Lower leg skin (tissue), 3 donors: ENCODE results near the gene SNTG2.

Source experiments
- POLR2A ChIP-seq, 2 donors: fragments of 450-650 bp; IDR thresholded peaks; one replicate each; pipeline ENCODE4 v1.6.1; 2016 to 2017; ENCODE audit warnings: antibody characterized with exemption in 2 of 2, mild to moderate bottlenecking in 1 of 2, moderate library complexity in 1 of 2
- TF ChIP-seq, protein P1 (sequence below), 3 donors: fragments of 450-650 bp; IDR thresholded peaks; one replicate each; pipeline ENCODE4 v1.5.1; 2016; ENCODE audit warnings: antibody characterized with exemption in 3 of 3, mild to moderate bottlenecking in 3 of 3, moderate library complexity in 2 of 3

DNA sequence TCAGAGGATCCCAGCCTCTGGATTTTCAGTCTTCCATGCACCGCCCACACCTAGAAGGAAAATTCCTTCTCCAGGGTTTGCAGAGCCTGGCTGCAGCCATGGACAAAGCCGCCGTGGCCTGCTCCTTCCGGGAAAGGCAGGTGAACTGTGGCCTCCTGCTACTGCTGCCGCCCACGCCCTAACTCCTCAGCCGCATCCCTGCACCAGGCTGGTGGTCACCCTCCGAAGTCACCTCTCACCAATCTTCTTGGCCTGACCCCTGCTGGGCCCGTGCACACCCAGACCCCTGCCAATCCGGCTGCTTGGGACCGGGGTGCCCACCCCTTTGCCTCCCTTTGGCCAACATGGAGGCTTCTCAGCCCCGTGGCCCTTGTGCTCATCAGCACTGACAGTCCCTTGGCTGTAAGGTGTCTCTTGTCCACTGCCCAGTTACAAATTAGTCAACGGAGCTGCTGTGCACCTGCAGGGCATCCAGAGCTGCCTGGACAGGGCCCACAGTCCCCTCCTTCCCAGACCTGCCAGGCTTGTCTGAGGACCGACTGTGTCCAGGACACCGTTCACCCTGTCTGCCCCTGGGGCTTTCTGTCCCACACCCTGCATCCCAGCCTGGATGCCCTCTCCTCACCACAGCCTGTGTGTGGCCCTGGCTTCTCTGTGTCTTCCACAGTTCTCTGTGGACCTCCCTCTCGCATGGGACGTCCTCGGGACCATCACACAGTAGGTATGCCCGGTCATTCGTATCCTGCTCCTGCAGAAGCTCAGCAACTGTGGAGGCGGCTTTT lies 332.6 kb downstream of the SNTG2 start:
- TF ChIP-seq, protein P1, sequence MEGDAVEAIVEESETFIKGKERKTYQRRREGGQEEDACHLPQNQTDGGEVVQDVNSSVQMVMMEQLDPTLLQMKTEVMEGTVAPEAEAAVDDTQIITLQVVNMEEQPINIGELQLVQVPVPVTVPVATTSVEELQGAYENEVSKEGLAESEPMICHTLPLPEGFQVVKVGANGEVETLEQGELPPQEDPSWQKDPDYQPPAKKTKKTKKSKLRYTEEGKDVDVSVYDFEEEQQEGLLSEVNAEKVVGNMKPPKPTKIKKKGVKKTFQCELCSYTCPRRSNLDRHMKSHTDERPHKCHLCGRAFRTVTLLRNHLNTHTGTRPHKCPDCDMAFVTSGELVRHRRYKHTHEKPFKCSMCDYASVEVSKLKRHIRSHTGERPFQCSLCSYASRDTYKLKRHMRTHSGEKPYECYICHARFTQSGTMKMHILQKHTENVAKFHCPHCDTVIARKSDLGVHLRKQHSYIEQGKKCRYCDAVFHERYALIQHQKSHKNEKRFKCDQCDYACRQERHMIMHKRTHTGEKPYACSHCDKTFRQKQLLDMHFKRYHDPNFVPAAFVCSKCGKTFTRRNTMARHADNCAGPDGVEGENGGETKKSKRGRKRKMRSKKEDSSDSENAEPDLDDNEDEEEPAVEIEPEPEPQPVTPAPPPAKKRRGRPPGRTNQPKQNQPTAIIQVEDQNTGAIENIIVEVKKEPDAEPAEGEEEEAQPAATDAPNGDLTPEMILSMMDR (IDR thresholded peaks at IDR 0.05): no peak
- TF ChIP-seq POLR2A (IDR thresholded peaks at IDR 0.05): no peak
